A549 (cell line): Measurements from ENCODE around the gene NIN. TPM values are rescaled to one million over a fixed set of nuclear protein-coding genes. Genes with fewer than 3 reads are reported as not detected.
A peak's percentile ranks its signal among the peaks of the same experiment; 100 is the strongest.

Source experiments
- ATAC-seq, 2 experiments: fragments of 200-7000 bp in 1 of 2; fragments of >200 bp in 1 of 2; cut with Nextera tagmentation in 1 of 2; cut with Tn5 transposase in 1 of 2; 3 replicates each; pipeline versions ENCODE4 v1.8.0 to v1.9.1; 2018 to 2020; ENCODE audit warnings: mild to moderate bottlenecking in 1 of 2, moderate library complexity in 1 of 2
- CTCF ChIA-PET: fragments of 300-600 bp; sonication (Branson Sonifier 250); formaldehyde crosslinking; extraction: SDS; loops from one replicate; lab custom pipeline; 2021; ENCODE audit warnings: antibody characterized with exemption, inconsistent platforms; lab: Yijun Ruan, JAX
- POLR2A ChIA-PET: fragments of 350-600 bp; formaldehyde crosslinking; extraction: SDS; loops from one replicate; lab custom pipeline; 2021; ENCODE audit warnings: antibody characterized with exemption, inconsistent platforms; lab: Yijun Ruan, JAX
- DNase-seq, 2 experiments: peaks; one replicate each; pipeline versions ENCODE4 v3.0.0 to v3.0.0-alpha.2; 2011 to 2016; ENCODE audit warnings: low read depth in 1 of 2, low spot score in 1 of 2
- FAIRE-seq: peaks from 2 replicates; lab custom pipeline; 2011; peaks lifted over from hg19 to GRCh38; lab: Jason Lieb, UNC
- H3K27ac ChIP-seq, 2 experiments: fragments of >200 bp; sonication (Bioruptor Twin); formaldehyde crosslinking; 3 replicates each; pipeline ENCODE4 v1.5.1; 2016 to 2017
- H3K4me1 ChIP-seq: fragments of >200 bp; sonication (Bioruptor Twin); formaldehyde crosslinking; 3 replicates; pipeline ENCODE4 v1.6.1; 2016
- H3K4me2 ChIP-seq: fragments of >200 bp; sonication (Bioruptor Twin); formaldehyde crosslinking; 3 replicates; pipeline ENCODE4 v1.6.1; 2016
- H3K4me3 ChIP-seq: fragments of >200 bp; sonication (Bioruptor Twin); formaldehyde crosslinking; 3 replicates; pipeline ENCODE4 v1.5.1; 2016
- H3K9me3 ChIP-seq: fragments of >200 bp; sonication (Bioruptor Twin); formaldehyde crosslinking; 3 replicates; pipeline ENCODE4 v1.6.1; 2016
- ESRRA ChIP-seq: fragments of 150-350 bp; IDR thresholded peaks from 2 replicates; pipeline ENCODE4 v1.6.1; 2014; ENCODE audit warnings: mild to moderate bottlenecking, low read length, borderline replicate concordance
- FOXS1 ChIP-seq: fragments of 250-450 bp; sonication (Bioruptor Pico); IDR thresholded peaks from 2 replicates; pipeline ENCODE4 v1.5.0; 2020; ENCODE audit warnings: mild to moderate bottlenecking, moderate library complexity
- GATA3 ChIP-seq: IDR thresholded peaks from 2 replicates; pipeline ENCODE4 v1.6.1; 2012; ENCODE audit warnings: borderline replicate concordance
- HDAC2 ChIP-seq: fragments of 200-600 bp; sonication (generic); IDR thresholded peaks from 2 replicates; pipeline ENCODE4 v1.6.1; 2016
- HEYL ChIP-seq: fragments of 250-450 bp; sonication (Bioruptor Pico); IDR thresholded peaks from 2 replicates; pipeline ENCODE4 v1.8.0; 2021; ENCODE audit warnings: mild to moderate bottlenecking, moderate library complexity
- HOXB5 ChIP-seq: fragments of 250-450 bp; sonication (Bioruptor Pico); IDR thresholded peaks from 2 replicates; pipeline ENCODE4 v1.5.0; 2020; ENCODE audit warnings: mild to moderate bottlenecking, moderate library complexity
- JUN ChIP-seq, 2 experiments: fragments of >200 bp; sonication (Bioruptor Twin); formaldehyde crosslinking; IDR thresholded peaks; 2 replicates in 1 of 2; 3 replicates in 1 of 2; pipeline ENCODE4 v1.6.1; 2016 to 2017
- JUNB ChIP-seq: fragments of >200 bp; sonication (Bioruptor Twin); formaldehyde crosslinking; IDR thresholded peaks from 2 replicates; pipeline ENCODE4 v1.6.1; 2016
- KDM1A ChIP-seq: fragments of 200-600 bp; sonication (generic); IDR thresholded peaks from 2 replicates; pipeline ENCODE4 v1.6.1; 2016; ENCODE audit warnings: low read depth, mild to moderate bottlenecking
- MAFK ChIP-seq: fragments of 450-650 bp; IDR thresholded peaks from 2 replicates; pipeline ENCODE4 v1.6.1; 2014; ENCODE audit not compliant: partially characterized antibody
- MAX ChIP-seq: IDR thresholded peaks from 2 replicates; pipeline ENCODE4 v1.6.1; 2012
- NFE2L2 ChIP-seq: fragments of 150-350 bp; conservative IDR thresholded peaks from 2 replicates; pipeline ENCODE4 v1.6.1; 2014; ENCODE audit warnings: low read length
- SMC3 ChIP-seq: fragments of >200 bp; sonication (Bioruptor Twin); formaldehyde crosslinking; IDR thresholded peaks from 3 replicates; pipeline ENCODE4 v1.6.1; 2018; ENCODE audit warnings: inconsistent platforms
- TFCP2L1 ChIP-seq: fragments of 250-450 bp; sonication (Bioruptor Pico); IDR thresholded peaks from 2 replicates; pipeline ENCODE4 v1.5.0; 2021; ENCODE audit warnings: mild to moderate bottlenecking
- USF2 ChIP-seq: fragments of 450-650 bp; IDR thresholded peaks from 2 replicates; pipeline ENCODE4 v1.6.1; 2014; ENCODE audit warnings: antibody characterized with exemption
- ZC3H11A ChIP-seq: fragments of 450-650 bp; IDR thresholded peaks from 2 replicates; pipeline ENCODE4 v1.6.1; 2014; ENCODE audit warnings: antibody characterized with exemption, mild to moderate bottlenecking
- ZFP36 ChIP-seq: fragments of 450-650 bp; IDR thresholded peaks from 2 replicates; pipeline ENCODE4 v1.6.1; 2014; ENCODE audit warnings: borderline replicate concordance; ENCODE audit not compliant: partially characterized antibody
- ZSCAN20 ChIP-seq: fragments of 250-450 bp; sonication (Bioruptor Pico); IDR thresholded peaks from 2 replicates; pipeline ENCODE4 v1.8.0; 2022; ENCODE audit warnings: mild to moderate bottlenecking, moderate library complexity
- WGBS: methylation state at CpG from one replicate; pipeline ENCODE4 v1.1.6; 2017; ENCODE audit errors: missing lambda C conversion rate; 5-methylcytosine and 5-hydroxymethylcytosine counted together
- polyA plus RNA-seq, 4 experiments: library from polyadenylated mRNA; depleted of rRNA in 3 of 4; stranded (reverse); fragments of >200 nt; fragmentation: RNase III in 1 of 4; extraction: RNeasy Plus Mini Kit Qiagen cat#74134 plus additional on column Dnase treatment in 1 of 4; gene quantifications; 2 replicates in 3 of 4; 3 replicates in 1 of 4; pipeline ENCODE4 v1.2.3, GENCODE V29; 2011 to 2017
- TF ChIP-seq, protein P1 (sequence below): fragments of >200 bp; sonication (Bioruptor Twin); formaldehyde crosslinking; IDR thresholded peaks from 3 replicates; pipeline ENCODE4 v1.6.1; 2016
- TF ChIP-seq, protein P2 (sequence below): fragments of 150-350 bp; IDR thresholded peaks from 2 replicates; pipeline ENCODE4 v1.6.1; 2014; ENCODE audit warnings: low read depth, mild to moderate bottlenecking, low read length

The NIN gene
- polyA plus RNA-seq, 2 of the 4 experiments (the other 2 are of a cell fraction), result 12.4 to 19.5 TPM

DNA sequence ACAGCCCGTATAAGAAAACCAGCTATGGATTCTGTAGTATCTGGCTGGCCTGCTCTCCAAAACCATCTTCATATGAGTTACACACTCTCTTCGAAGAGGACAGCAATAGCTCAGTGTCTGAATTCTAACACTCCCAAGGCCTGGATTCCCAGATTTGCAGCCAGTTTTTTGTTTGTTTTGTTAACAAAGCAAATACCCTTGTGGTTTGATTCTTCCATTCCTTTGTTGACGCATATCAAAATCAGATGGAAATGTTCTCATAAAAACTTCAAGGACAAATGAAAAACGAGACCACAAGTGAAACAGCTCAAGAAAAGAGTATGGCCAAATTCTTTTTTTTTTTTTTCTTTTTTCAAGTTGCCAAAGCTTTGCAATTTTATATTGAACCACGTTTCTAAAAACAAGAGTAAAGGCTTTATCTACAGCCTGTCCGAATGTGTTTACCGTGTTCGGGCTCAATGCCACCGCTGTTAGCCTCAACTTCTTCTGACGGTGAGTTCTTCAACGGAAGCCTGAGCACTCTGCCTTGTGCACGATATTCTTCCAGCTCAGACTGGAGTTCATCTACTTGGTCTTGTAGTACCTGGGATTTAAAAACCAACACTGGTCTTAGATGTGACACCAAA lies 67.5 kb downstream of the NIN start:
- CTCF ChIA-PET, result interaction anchor here (0.9 to 11.4 kb wide), 8 partner anchors 11 to 231 kb away, joined by 3 to 151 read pairs (median 4); partner anchors contain the start of gene MAP4K5
- WGBS, result 65% methylated on average over 12 of the region's 12 CpGs
- Histone ChIP-seq H3K9me3 (no peaks in the 10 kb centered on the region), H3K4me2 (0 out of 3 replicates have a peak overlapping the region, but pooled peaks have one; percentile 4), H3K27ac (no peak overlapping the region), H3K4me3 (no peak overlapping the region), H3K4me1 (peaks cover 15% of the 10 kb centered on the region; the same call in 2 of the 3 replicates)
- TF ChIP-seq HOXB5 (CRISPR knock-in tag) (0 out of 2 replicates have a peak, but pooled peaks have one; percentile 41), KDM1A (no peak), FOXS1 (CRISPR knock-in tag) (0 out of 2 replicates have a peak, but pooled peaks have one; percentile 34), GATA3 (peak; percentile 75), MAX (no peak), ESRRA (no peak), ZFP36 (peak; percentile 4), SMC3 (no peak)
- FAIRE-seq, result no peak
- DNase-seq, result peak in 1 of 2 experiments; percentile 63
- POLR2A ChIA-PET, result interaction anchor here (0.6 to 1.4 kb wide), 4 partner anchors 67 to 160 kb away, joined by 3 to 12 read pairs (median 3); partner anchors contain the start of genes NIN and SAV1
- ATAC-seq, result peak in 1 of 2 experiments; percentile 77; a peak in 4 of 6 replicates

GRCh38 chr14:50762931-50763300 lies 68.0 kb downstream of the NIN start:
- POLR2A ChIA-PET, result interaction anchor here (0.6 to 1.4 kb wide), 4 partner anchors 68 to 159 kb away, joined by 3 to 12 read pairs (median 3); partner anchors contain the start of genes NIN and SAV1
- no peak for FAIRE-seq
- Histone ChIP-seq H3K4me3 (no peak overlapping the region), H3K27ac (no peak overlapping the region; a peak in 1 of 6 replicates), H3K4me2 (0 out of 3 replicates have a peak overlapping the region, but pooled peaks have one; percentile 4), H3K9me3 (no peaks in the 10 kb centered on the region)
- WGBS, result 86% methylated on average over 3 of the region's 3 CpGs
- no peak for ATAC-seq
- no peak for DNase-seq
- TF ChIP-seq JUNB (no peak), NFE2L2 (no peak), JUN (IDR thresholded peaks at IDR 0.05) (no peak), ZC3H11A (no peak), TFCP2L1 (CRISPR knock-in tag) (no peak), USF2 (no peak), HEYL (no peak)
- TF ChIP-seq, protein P1, sequence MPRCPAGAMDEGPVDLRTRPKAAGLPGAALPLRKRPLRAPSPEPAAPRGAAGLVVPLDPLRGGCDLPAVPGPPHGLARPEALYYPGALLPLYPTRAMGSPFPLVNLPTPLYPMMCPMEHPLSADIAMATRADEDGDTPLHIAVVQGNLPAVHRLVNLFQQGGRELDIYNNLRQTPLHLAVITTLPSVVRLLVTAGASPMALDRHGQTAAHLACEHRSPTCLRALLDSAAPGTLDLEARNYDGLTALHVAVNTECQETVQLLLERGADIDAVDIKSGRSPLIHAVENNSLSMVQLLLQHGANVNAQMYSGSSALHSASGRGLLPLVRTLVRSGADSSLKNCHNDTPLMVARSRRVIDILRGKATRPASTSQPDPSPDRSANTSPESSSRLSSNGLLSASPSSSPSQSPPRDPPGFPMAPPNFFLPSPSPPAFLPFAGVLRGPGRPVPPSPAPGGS, result no peak
- TF ChIP-seq, all 56 proteins: peak for 0
- CTCF ChIA-PET, result interaction anchor here (0.8 to 11.4 kb wide), 10 partner anchors 12 to 231 kb away, joined by 3 to 151 read pairs (median 4); partner anchors contain the start of gene MAP4K5
- H3K4me1 ChIP-seq, result peaks cover 15% of the 10 kb centered on the region; the same call in 2 of the 3 replicates

- ATAC-seq (no peak), DNase-seq (no peak), FAIRE-seq (no peak)
- H3K27ac ChIP-seq, result no peak overlapping the region; a peak in 1 of 6 replicates
- CTCF ChIA-PET, result interaction anchor here (0.5 to 11.4 kb wide), 11 partner anchors 13 to 889 kb away, joined by 3 to 151 read pairs (median 3); partner anchors contain the start of genes CDKL1 and MAP4K5
- TF ChIP-seq ZC3H11A (no peak), HDAC2 (no peak), MAFK (peak; percentile 54), ZSCAN20 (CRISPR knock-in tag) (no peak), JUN (IDR thresholded peaks at IDR 0.05) (no peak)
- TF ChIP-seq, protein P2, sequence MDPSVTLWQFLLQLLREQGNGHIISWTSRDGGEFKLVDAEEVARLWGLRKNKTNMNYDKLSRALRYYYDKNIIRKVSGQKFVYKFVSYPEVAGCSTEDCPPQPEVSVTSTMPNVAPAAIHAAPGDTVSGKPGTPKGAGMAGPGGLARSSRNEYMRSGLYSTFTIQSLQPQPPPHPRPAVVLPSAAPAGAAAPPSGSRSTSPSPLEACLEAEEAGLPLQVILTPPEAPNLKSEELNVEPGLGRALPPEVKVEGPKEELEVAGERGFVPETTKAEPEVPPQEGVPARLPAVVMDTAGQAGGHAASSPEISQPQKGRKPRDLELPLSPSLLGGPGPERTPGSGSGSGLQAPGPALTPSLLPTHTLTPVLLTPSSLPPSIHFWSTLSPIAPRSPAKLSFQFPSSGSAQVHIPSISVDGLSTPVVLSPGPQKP, result no peak
- 91% methylated on average over 9 of the region's 9 CpGs for WGBS
- no peak overlapping the region for H3K4me2 ChIP-seq
- no peaks in the 10 kb centered on the region for H3K9me3 ChIP-seq
- H3K4me1 ChIP-seq, result peaks cover 15% of the 10 kb centered on the region; the same call in 2 of the 3 replicates
- POLR2A ChIA-PET, result interaction anchor here (1.0 to 1.4 kb wide), 2 partner anchors 68 to 94 kb away, joined by 3 to 12 read pairs; partner anchors contain the start of genes NIN and SAV1
- no peak overlapping the region for H3K4me3 ChIP-seq
These were observed 68.7 kb downstream of the NIN start for GRCh38 chr14:50762001-50762930.
